ENCODE results near the gene RAD9A.
A peak's percentile ranks its signal among the peaks of the same experiment; 100 is the strongest.

GRCh38 chr11:67351275-67352005 is 40.3 kb upstream of the RAD9A start:
- TF ChIP-seq ZNF785 (tag by site-specific recombination; IDR thresholded peaks at IDR 0.05) (no peak), TCF7L2 (IDR thresholded peaks at IDR 0.05; ENCODE audit: borderline replicate concordance, low read depth, low read length) (no peak), BCL11A (tag by site-specific recombination; IDR thresholded peaks at IDR 0.05; ENCODE audit: low read depth) (no peak), TRIM28 (IDR thresholded peaks at IDR 0.05; ENCODE audit: borderline replicate concordance, low read length) (no peak)
- TF ChIP-seq, protein P1, sequence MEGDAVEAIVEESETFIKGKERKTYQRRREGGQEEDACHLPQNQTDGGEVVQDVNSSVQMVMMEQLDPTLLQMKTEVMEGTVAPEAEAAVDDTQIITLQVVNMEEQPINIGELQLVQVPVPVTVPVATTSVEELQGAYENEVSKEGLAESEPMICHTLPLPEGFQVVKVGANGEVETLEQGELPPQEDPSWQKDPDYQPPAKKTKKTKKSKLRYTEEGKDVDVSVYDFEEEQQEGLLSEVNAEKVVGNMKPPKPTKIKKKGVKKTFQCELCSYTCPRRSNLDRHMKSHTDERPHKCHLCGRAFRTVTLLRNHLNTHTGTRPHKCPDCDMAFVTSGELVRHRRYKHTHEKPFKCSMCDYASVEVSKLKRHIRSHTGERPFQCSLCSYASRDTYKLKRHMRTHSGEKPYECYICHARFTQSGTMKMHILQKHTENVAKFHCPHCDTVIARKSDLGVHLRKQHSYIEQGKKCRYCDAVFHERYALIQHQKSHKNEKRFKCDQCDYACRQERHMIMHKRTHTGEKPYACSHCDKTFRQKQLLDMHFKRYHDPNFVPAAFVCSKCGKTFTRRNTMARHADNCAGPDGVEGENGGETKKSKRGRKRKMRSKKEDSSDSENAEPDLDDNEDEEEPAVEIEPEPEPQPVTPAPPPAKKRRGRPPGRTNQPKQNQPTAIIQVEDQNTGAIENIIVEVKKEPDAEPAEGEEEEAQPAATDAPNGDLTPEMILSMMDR (tag by site-specific recombination; IDR thresholded peaks at IDR 0.05), result peak; percentile 60; the same call in 1 of the 2 replicates

Data from HEK293 (cell line).